Hepatic stellate cell (primary cell): ENCODE data around the gene DNAJC13.
"Not testable (repeated sequence)": the region's sequence is repeated elsewhere in the genome, so short reads cannot be mapped to it uniquely, and the experiment has no call there.

Experiments
- DNase-seq: peaks from one replicate; pipeline ENCODE4 v3.0.0; 2011; ENCODE audit warnings: low spot score

Gene DNAJC13

DNA sequence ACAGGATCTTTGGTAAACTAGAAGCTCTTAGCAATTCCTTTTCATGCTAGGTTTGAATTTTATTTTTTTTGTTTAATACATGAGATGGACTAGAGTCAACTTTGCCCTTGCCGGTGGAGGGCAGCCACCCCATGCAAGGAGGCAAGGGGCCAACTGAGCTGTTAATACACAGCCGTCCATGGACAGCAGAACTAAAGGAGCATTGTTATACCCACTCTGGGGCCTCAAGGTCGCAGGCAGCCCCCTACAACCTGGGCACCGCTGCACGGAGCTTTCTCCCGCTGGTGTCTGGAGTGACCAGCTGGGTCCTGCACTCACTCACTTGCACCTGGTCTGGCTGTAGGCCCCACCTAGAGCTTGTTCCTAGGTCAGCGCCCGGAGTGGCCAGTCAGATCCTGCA lies 131.9 kb downstream of the DNAJC13 start:
- no peak for DNase-seq

GRCh38 chr3:132549890-132550578 lies 132.7 kb downstream of the DNAJC13 start:
- DNase-seq, result peak; percentile 26

DNA sequence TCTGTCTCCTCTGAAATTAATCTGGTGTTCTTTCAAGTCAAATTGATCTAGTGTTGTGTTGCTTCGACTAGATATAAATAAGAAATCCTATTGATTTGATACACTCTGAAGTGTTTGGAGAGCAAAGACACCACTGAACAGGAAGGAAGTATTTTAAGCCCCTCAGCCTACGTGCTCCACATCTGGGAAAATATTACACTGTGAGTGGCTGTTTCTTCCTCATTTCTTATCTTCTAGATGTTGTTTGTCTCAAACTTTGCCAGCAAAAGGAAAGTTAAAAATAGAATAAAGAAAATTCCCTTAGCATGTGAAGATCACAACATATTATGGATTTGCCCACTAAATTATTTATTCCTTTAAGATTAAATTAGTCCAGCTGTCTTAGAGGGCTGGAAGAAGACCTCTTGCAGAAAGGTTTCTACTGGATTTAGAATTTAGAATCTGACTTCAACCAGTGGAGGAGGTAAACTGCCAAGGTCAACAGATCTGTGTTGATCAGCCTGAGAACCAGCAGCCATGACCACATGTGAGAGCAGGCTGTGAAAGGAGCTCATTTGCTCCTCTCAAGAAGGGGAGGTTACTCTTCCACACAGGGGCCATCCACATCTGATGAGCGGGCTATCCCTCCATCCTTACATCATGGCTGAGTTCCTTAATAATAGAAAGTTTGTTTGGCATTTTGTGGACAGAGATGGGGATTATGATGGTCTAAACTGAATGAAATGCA lies 133.4 kb downstream of the DNAJC13 start:
- no peak for DNase-seq

- DNase-seq, result no peak
Observed at GRCh38 chr3:132553826-132554225, 136.5 kb downstream of the DNAJC13 start.

- no peak for DNase-seq
Observed at GRCh38 chr3:132554437-132554836, 137.1 kb downstream of the DNAJC13 start.

DNA sequence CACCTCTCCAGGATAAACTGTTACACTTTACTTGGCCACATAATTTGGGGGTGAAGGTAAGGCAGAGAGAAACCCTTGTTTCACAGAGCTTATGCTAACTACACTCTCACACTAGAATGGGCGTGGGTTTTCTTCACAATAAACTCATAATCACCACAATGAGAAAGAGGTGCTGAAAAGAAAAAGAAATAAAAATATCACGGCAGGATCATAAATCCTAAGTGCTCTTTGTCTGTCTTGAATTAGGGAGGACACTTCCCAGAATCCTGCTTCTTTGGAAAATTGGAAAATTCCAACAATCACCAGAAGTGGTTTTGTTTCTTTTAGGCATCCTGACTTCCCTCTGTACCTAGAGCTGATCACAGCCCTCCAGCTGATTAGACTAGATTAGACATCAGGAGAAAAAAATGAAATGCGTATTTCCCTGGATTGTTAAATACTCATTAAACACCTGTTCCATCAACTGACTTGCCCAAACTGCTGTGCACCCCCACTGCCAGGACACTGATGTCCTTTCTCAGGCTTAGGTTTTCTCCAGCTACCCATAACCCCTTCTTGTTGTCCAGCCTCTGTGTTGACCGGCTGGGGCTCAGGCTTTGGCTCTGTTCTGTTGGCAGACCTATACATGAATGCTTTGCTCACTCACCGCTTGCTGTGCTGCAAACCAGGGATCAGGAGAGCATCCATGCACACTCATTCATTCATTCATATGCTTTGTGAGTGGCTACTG lies 138.2 kb downstream of the DNAJC13 start:
- no peak for DNase-seq

- not testable (repeated sequence) for DNase-seq
Observed at GRCh38 chr3:132556036-132556386, 138.7 kb downstream of the DNAJC13 start.

- no peak for DNase-seq
Observed at GRCh38 chr3:132556508-132557159, 139.3 kb downstream of the DNAJC13 start.

- no peak for DNase-seq
Observed at GRCh38 chr3:132561003-132561402, 143.7 kb downstream of the DNAJC13 start.

GRCh38 chr3:132563420-132564069 lies 146.2 kb downstream of the DNAJC13 start:
- no peak for DNase-seq

- no peak for DNase-seq
Observed at GRCh38 chr3:132564070-132564465, 146.8 kb downstream of the DNAJC13 start.

- no peak for DNase-seq
Observed at GRCh38 chr3:132568422-132568821, 151.1 kb downstream of the DNAJC13 start.

DNA sequence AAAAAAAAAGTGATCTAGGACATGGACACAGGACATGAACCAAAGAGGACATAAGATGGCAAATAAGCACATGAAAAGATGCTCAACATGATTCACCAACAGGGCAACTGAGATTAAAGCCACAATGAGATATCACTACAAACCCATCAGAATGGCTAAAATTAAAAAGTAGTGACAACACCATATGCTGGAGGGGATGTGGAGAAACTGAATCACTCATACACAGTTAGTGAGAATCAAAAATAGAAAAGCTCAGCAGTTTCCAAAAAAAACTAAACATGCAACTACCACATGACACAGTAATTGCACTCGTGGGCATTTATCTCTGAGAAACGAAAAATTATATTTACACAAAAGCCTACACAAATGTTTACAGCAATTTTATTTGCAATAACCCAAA lies 151.9 kb downstream of the DNAJC13 start:
- DNase-seq, result no peak

DNA sequence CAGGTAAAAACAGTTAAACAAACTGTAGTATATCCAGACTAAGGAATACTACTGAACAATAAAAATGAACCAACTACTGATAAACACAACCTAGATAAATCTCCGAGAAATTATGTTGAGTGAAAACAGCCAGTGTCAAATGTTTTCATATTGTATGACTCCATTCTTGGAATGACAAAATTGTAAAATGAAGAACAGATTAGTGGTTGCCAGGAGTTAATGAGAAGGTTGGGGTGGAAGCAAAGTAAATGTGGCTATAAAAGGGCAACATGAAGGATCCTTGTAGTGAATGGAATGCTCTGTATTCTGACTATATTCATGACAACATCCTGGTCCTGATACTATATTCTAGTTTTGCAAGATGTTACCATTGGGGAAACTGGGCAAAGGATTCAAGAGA lies 152.3 kb downstream of the DNAJC13 start:
- DNase-seq, result no peak

- DNase-seq, result no peak
Observed at GRCh38 chr3:132570016-132570415, 152.7 kb downstream of the DNAJC13 start.

GRCh38 chr3:132573797-132574211 lies 156.5 kb downstream of the DNAJC13 start:
- DNase-seq, result no peak

- no peak for DNase-seq
Observed at GRCh38 chr3:132587401-132587800, 170.1 kb downstream of the DNAJC13 start.
